LNCaP clone FGC (cell line): Measurements from ENCODE around the gene MACROD2.

Experiments used
- DNase-seq: peaks from one replicate; pipeline ENCODE4 v3.0.0-alpha.2; 2011; ENCODE audit warnings: low read depth
- H3K4me3 ChIP-seq: 2 replicates; pipeline ENCODE4 v1.5.1; 2011; ENCODE audit warnings: mild to moderate bottlenecking, low read depth, low read length, control low read depth
- TF ChIP-seq, protein P1 (sequence below): IDR thresholded peaks from 2 replicates; pipeline ENCODE4 v1.5.1; 2012; ENCODE audit warnings: mild to moderate bottlenecking; ENCODE audit not compliant: control insufficient read depth, insufficient read depth; ENCODE audit errors: extremely low read depth

The MACROD2 gene

DNA sequence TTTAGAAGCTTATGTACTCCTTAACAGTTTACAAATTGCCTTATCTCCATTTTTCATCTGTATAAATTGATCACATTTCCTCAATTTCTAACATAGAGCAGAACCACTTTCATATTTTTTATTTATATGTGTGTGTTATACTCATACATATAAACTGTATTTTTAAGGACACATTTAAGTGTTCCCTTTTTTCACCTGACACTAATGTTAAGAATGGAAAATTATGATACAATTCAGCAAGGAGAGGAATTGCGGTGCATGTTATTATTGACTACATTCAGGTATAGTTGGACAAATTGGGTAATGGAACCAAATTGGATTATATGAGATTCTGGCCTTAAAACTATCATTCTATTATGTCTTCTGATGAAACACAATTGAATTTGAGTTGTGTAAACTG is 821.2 kb downstream of the MACROD2 start:
- H3K4me3 ChIP-seq: no peak overlapping the region
- TF ChIP-seq, protein P1, sequence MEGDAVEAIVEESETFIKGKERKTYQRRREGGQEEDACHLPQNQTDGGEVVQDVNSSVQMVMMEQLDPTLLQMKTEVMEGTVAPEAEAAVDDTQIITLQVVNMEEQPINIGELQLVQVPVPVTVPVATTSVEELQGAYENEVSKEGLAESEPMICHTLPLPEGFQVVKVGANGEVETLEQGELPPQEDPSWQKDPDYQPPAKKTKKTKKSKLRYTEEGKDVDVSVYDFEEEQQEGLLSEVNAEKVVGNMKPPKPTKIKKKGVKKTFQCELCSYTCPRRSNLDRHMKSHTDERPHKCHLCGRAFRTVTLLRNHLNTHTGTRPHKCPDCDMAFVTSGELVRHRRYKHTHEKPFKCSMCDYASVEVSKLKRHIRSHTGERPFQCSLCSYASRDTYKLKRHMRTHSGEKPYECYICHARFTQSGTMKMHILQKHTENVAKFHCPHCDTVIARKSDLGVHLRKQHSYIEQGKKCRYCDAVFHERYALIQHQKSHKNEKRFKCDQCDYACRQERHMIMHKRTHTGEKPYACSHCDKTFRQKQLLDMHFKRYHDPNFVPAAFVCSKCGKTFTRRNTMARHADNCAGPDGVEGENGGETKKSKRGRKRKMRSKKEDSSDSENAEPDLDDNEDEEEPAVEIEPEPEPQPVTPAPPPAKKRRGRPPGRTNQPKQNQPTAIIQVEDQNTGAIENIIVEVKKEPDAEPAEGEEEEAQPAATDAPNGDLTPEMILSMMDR: no peak
- no peak for DNase-seq

DNA sequence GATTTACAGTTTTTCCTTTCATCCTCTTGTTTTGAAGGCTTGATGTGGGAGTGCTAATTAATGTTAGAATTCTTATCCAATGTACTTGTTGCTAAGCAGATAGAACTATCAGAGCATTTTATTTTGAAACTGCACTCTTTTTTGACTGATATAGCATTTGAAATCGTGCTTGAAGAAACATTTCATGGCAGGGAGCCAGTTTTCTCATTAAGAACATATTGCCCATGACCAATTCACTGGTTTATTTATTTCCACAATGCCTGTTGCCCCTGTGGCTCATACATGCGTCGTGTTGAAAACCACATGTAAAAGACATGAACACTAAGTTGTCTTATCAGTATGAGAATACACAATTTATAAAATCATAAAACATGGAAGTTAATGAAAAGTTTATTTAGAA is 821.8 kb downstream of the MACROD2 start:
- no peak overlapping the region for H3K4me3 ChIP-seq
- TF ChIP-seq, protein P1: no peak
- no peak for DNase-seq

DNA sequence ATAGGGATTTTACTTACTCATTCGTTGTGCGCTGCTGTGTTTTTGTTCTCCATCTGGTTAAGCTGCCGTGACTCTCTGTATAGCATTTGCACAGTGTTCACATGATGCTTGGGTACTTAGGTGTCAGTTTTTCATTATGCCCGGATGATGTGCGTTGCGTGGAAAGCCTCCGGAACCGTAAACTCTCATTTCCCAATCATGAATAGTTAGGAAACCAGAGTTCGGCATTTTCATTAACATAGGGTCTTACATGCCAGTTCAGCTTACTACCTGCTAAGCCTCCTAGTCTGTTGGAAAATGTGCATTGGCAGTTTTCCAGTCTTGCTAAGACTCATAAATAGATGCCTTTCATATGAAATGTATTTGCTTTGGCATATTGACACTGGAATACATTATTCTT is 825.5 kb downstream of the MACROD2 start:
- peak; percentile 80 for DNase-seq
- no peak overlapping the region for H3K4me3 ChIP-seq
- TF ChIP-seq, protein P1: no peak

DNA sequence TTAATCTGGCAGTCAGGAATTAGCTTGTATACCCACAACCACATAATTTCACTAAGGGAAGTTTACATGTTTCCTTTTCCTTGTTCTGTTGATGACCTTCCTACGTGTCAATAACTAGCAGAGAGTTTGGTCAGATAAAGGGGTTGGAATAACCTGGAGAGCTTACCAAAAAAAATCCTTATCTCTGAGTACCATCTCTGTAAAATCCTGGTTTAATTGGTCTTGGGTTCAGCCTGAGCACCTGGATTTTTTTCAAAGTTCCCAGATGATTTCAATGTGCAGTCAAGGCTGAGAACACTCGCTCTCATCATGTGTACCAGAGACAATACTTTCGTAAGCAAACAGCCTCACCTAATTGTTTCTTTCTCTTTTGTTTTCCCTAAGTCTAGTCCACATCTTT is 825.9 kb downstream of the MACROD2 start:
- TF ChIP-seq, protein P1: no peak
- no peak overlapping the region for H3K4me3 ChIP-seq
- peak; percentile 59 for DNase-seq

DNA sequence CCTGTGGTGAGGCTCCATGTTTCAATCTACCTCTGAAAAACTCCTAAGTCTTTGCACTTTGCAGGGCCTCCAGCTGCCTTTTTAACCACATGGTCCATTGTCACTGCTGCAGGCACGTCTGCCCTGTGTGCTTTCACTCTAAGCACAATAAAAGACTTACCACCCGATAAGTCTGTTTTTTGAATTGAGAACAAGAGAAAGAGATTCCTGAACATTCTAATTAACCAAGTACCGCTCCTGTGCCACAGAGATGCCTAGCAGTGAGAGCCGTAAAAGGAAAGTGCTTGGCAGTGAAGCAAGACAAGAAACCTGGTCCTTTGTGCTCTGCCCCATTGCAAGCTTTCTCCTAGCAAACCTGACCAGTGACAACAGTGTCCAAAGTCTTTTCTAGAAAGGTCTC is 829.7 kb downstream of the MACROD2 start:
- DNase-seq: no peak
- TF ChIP-seq, protein P1: no peak
- no peak overlapping the region for H3K4me3 ChIP-seq

DNA sequence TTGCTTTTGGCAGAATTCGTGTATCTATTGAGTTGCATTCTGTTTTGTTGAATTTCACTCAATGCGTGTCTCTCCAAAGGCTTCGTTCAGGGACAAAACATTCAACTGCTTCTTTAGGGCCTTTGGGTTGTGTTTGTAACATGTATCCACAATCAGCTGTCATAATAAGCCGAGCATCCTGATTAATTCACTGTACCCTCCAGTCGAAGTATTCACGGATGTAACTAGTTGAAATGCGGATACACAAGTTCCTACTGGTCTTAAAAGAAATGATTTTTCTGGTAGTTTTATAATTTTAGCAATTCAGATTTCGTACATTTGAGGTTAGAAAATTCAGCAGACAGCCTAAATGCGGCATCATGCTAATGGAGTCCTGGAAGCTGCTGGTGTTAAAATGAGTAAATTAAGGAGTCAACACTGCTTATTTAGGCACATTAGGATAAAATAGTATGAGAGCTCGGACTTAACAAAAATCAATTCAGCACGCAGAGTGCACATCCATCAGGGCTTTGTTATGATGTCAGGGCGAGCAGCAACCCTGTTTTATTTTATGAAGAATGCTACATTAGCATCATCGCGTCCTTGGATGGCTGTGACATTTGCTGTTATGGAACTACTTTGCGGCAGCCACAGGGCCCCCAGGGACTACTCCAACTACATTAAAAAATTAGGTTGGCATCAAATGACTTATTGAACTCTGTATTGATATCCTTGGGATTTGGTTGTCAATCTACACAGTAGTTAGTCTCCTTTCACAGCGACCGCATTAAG is 831.4 kb downstream of the MACROD2 start:
- DNase-seq: no peak
- H3K4me3 ChIP-seq: no peak overlapping the region
- TF ChIP-seq, protein P1: no peak

DNA sequence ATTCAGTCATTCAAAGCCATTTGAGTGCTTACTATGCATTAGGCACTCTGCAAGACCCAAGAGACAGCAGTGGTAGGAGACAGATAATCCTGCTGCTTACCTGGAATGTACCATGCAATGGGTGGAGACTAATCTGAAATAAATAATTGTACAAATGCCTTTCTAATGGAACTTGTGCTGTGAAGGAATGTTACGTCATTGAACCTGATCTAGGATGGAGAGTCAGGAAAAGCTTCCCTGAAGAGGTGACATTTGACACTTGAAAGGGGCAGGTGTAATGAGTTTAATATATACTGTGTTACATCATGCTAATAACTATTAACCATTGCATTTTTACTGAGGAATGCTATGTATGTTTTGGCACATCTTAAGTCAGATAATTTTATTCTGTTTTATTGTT is 833.1 kb downstream of the MACROD2 start:
- DNase-seq: no peak
- H3K4me3 ChIP-seq: no peak overlapping the region
- TF ChIP-seq, protein P1: no peak
